ENCODE results near the gene SLC2A14.
"Not testable (repeated sequence)": the region's sequence is repeated elsewhere in the genome, so short reads cannot be mapped to it uniquely, and the experiment has no call there.

The SLC2A14 gene

DNA sequence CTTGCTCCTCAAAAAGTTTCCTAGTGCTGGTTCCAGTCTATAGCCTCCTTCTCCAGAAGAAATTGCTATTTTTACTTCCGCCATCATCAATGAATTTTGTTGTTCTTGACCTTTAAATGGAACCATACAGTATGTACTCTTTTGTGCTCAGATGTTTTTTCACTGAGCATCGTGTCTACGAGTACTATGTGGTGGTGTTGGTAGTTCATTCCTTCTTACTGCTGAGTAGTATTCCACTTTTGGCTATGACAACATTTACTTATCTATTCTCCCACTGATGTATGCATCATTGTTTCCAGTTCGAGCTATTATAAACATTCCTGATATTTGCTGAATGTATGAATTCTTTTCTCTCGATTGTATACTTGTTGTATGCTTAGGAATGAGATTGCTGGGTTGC lies 28.6 kb downstream of the SLC2A14 start:
- CTCF ChIA-PET = interaction anchor here (0.7 kb wide), 1 partner anchor 15 kb away, joined by 3 read pairs; no protein-coding TSS in a partner anchor
- Histone ChIP-seq H3K36me3 (ENCODE audit: control insufficient read depth in 4 of 4, insufficient read depth in 4 of 4, low read length in 3 of 4) (no peaks in the 10 kb centered on the region), H3K9me3 (ENCODE audit: control extremely low read depth in 1 of 5, control insufficient read depth in 4 of 5, insufficient read depth in 2 of 5, low read depth in 1 of 5, low read length in 4 of 5) (no peaks in the 10 kb centered on the region), H3K27ac (ENCODE audit: insufficient read depth in 1 of 2, low read depth in 1 of 2, low read length in 2 of 2, poor library complexity in 1 of 2, severe bottlenecking in 2 of 2) (no peak overlapping the region), H3K27me3 (replicated peaks in 2 of 5; ENCODE audit: control insufficient read depth in 4 of 5, insufficient read depth in 5 of 5, low read length in 4 of 5) (no peaks in the 10 kb centered on the region), H3K4me1 (ENCODE audit: control extremely low read depth in 1 of 4, control insufficient read depth in 4 of 4, insufficient read depth in 4 of 4, low read length in 3 of 4) (peaks cover 0 to 6% (median 3%) of the 10 kb centered on the region in 4 experiments), H3K4me3 (ENCODE audit: control insufficient read depth in 1 of 7, extremely low read depth in 1 of 7, insufficient read depth in 4 of 7, low read depth in 2 of 7, low read length in 6 of 7) (no peak overlapping the region)
- DNase-seq = no peak
- POLR2A ChIA-PET = interaction anchor here (0.6 kb wide), 1 partner anchor 241 kb away, joined by 3 read pairs; no protein-coding TSS in a partner anchor
- WGBS (ENCODE audit: insufficient coverage) = no CpG with 5 or more reads among the region's 5 CpGs

DNA sequence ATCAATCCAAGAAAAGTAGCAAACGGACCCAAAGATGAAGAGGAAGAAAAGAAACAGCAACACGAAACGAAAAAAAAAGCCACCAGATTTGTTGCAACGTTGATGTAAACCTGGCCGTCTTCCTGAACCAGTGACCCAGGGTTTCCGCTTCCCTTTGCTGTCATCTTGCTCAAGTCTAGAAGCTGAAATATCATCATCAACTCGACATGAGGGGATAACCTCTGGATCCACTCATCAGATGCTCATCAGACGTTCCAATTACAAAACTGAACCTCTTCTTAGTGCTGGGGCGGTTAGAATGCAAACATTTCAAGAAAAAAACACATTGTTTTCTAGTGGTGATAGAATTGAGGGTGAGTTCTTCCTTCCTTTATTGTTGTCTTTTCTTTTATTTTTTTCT lies 29.1 kb downstream of the SLC2A14 start:
- WGBS (ENCODE audit: insufficient coverage) = no CpG with 5 or more reads among the region's 9 CpGs
- CTCF ChIA-PET; H3K36me3 ChIP-seq (ENCODE audit: control insufficient read depth in 4 of 4, insufficient read depth in 4 of 4, low read length in 3 of 4); H3K27me3 ChIP-seq (replicated peaks in 2 of 5; ENCODE audit: control insufficient read depth in 4 of 5, insufficient read depth in 5 of 5, low read length in 4 of 5); H3K9me3 ChIP-seq (ENCODE audit: control extremely low read depth in 1 of 5, control insufficient read depth in 4 of 5, insufficient read depth in 2 of 5, low read depth in 1 of 5, low read length in 4 of 5); H3K4me1 ChIP-seq (ENCODE audit: control extremely low read depth in 1 of 4, control insufficient read depth in 4 of 4, insufficient read depth in 4 of 4, low read length in 3 of 4); H3K27ac ChIP-seq (ENCODE audit: insufficient read depth in 1 of 2, low read depth in 1 of 2, low read length in 2 of 2, poor library complexity in 1 of 2, severe bottlenecking in 2 of 2): not testable (repeated sequence)
- peak in 2 of 3 donors; percentile 31 to 59 for DNase-seq
- POLR2A ChIA-PET = interaction anchor here (0.6 kb wide), 1 partner anchor 241 kb away, joined by 3 read pairs; no protein-coding TSS in a partner anchor
- H3K4me3 ChIP-seq (ENCODE audit: control insufficient read depth in 1 of 7, extremely low read depth in 1 of 7, insufficient read depth in 4 of 7, low read depth in 2 of 7, low read length in 6 of 7) = peak overlapping the region in 1 of 7 experiments; percentile 55

DNA sequence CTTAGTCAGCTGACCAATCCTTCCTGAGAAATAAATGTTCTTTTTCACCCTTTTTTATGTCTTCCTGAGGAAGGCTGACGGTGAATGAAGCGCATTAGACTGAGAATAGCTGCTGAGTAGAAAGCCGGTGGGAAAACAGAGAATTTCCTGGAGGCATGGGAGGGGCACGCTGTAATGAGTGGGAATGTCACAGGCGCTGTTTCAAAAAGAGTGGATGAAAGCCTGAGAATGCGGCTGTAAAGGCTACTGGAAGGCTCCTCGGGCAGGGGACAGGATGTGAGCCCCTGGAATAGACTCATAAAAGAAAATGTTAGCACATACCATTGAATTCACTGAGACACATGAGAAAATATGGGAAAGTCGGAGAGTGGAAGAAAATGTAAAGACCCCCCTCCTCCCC lies 29.6 kb downstream of the SLC2A14 start:
- POLR2A ChIA-PET; H3K27me3 ChIP-seq (replicated peaks in 2 of 5; ENCODE audit: control insufficient read depth in 4 of 5, insufficient read depth in 5 of 5, low read length in 4 of 5); H3K27ac ChIP-seq (ENCODE audit: insufficient read depth in 1 of 2, low read depth in 1 of 2, low read length in 2 of 2, poor library complexity in 1 of 2, severe bottlenecking in 2 of 2); H3K9me3 ChIP-seq (ENCODE audit: control extremely low read depth in 1 of 5, control insufficient read depth in 4 of 5, insufficient read depth in 2 of 5, low read depth in 1 of 5, low read length in 4 of 5); DNase-seq; H3K36me3 ChIP-seq (ENCODE audit: control insufficient read depth in 4 of 4, insufficient read depth in 4 of 4, low read length in 3 of 4); H3K4me1 ChIP-seq (ENCODE audit: control extremely low read depth in 1 of 4, control insufficient read depth in 4 of 4, insufficient read depth in 4 of 4, low read length in 3 of 4); CTCF ChIA-PET: not testable (repeated sequence)
- peak overlapping the region in 3 of 7 experiments; percentile 19 to 33 (median 33) for H3K4me3 ChIP-seq (ENCODE audit: control insufficient read depth in 1 of 7, extremely low read depth in 1 of 7, insufficient read depth in 4 of 7, low read depth in 2 of 7, low read length in 6 of 7)
- WGBS (ENCODE audit: insufficient coverage) = no CpG with 5 or more reads among the region's 8 CpGs

DNA sequence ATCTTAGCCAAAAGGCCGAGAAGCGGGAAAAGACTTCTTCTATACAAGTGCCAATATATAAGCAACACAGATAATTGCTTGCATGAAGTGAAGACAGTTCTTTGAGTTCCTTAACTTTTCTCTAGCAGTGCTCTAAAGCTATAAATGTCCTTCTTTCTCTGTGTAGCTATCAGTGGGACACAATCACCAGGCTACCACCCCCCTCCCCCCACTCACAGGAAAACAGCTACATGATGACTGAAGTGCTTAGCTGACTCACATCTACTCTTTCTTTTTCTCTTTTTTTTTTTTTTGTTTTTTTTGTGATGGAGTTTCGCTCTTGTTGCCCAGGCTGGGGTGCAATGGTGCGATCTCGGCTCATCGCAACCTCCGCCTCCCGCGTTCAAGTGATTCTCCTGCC lies 30.3 kb downstream of the SLC2A14 start:
- not testable (repeated sequence) for H3K4me3 ChIP-seq (ENCODE audit: control insufficient read depth in 1 of 7, extremely low read depth in 1 of 7, insufficient read depth in 4 of 7, low read depth in 2 of 7, low read length in 6 of 7); H3K9me3 ChIP-seq (ENCODE audit: control extremely low read depth in 1 of 5, control insufficient read depth in 4 of 5, insufficient read depth in 2 of 5, low read depth in 1 of 5, low read length in 4 of 5); H3K4me1 ChIP-seq (ENCODE audit: control extremely low read depth in 1 of 4, control insufficient read depth in 4 of 4, insufficient read depth in 4 of 4, low read length in 3 of 4); H3K36me3 ChIP-seq (ENCODE audit: control insufficient read depth in 4 of 4, insufficient read depth in 4 of 4, low read length in 3 of 4); H3K27ac ChIP-seq (ENCODE audit: insufficient read depth in 1 of 2, low read depth in 1 of 2, low read length in 2 of 2, poor library complexity in 1 of 2, severe bottlenecking in 2 of 2); H3K27me3 ChIP-seq (replicated peaks in 2 of 5; ENCODE audit: control insufficient read depth in 4 of 5, insufficient read depth in 5 of 5, low read length in 4 of 5)
- WGBS (ENCODE audit: insufficient coverage) = no CpG with 5 or more reads among the region's 9 CpGs
- POLR2A ChIA-PET = interaction anchor here (0.6 kb wide), 1 partner anchor 14 kb away, joined by 7 read pairs; no protein-coding TSS in a partner anchor
- peak in 2 of 3 donors; percentile 30 to 53 for DNase-seq
- CTCF ChIA-PET = interaction anchor here (0.6 to 0.7 kb wide), 2 partner anchors 19 to 127 kb away, joined by 3 read pairs; no protein-coding TSS in a partner anchor

DNA sequence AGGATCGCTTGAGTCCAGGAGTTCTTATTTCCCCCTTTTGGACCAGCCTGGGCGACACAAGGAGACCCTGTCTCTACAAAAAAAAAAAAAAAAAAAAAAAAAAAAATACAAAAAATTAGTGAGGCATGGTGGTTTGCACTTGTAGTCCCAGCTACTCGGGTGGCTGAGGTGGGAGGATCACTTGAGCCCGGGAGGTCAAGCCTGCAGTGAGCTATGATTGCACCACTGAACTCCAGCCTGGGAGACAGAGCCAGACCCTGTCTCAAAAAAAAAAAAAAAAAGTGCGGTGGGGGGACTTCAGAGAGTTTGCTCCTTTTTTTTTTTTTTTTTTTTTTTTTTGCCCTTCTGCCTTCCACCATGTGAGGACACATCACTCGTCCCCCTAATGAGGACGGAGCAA lies 32.9 kb downstream of the SLC2A14 start:
- H3K9me3 ChIP-seq (ENCODE audit: control extremely low read depth in 1 of 5, control insufficient read depth in 4 of 5, insufficient read depth in 2 of 5, low read depth in 1 of 5, low read length in 4 of 5); H3K4me1 ChIP-seq (ENCODE audit: control extremely low read depth in 1 of 4, control insufficient read depth in 4 of 4, insufficient read depth in 4 of 4, low read length in 3 of 4); H3K27me3 ChIP-seq (replicated peaks in 2 of 5; ENCODE audit: control insufficient read depth in 4 of 5, insufficient read depth in 5 of 5, low read length in 4 of 5); H3K27ac ChIP-seq (ENCODE audit: insufficient read depth in 1 of 2, low read depth in 1 of 2, low read length in 2 of 2, poor library complexity in 1 of 2, severe bottlenecking in 2 of 2); DNase-seq; CTCF ChIA-PET; H3K4me3 ChIP-seq (ENCODE audit: control insufficient read depth in 1 of 7, extremely low read depth in 1 of 7, insufficient read depth in 4 of 7, low read depth in 2 of 7, low read length in 6 of 7); H3K36me3 ChIP-seq (ENCODE audit: control insufficient read depth in 4 of 4, insufficient read depth in 4 of 4, low read length in 3 of 4): not testable (repeated sequence)
- no CpG with 5 or more reads among the region's 7 CpGs for WGBS (ENCODE audit: insufficient coverage)
- POLR2A ChIA-PET = interaction anchor here (0.6 kb wide), 1 partner anchor 40 kb away, joined by 3 read pairs; no protein-coding TSS in a partner anchor

DNA sequence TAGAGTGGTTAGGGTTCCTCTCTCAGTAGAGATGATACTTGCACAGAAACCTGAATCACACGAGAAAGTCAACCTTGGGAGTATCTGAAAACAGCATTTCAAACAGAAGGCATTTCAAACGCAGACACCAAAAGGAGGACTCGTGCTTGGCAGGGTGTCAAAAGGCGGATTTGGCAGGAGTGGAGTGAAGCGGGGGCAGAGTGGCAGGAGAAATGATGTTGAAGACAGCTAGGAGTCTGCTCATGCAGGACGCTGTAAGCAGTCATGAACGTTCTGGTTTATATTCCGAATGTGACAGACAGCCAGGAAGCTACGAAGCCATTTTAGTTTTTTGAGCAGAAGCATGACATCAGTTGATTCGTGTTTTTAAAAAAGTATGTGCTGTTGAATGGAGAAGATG lies 33.5 kb downstream of the SLC2A14 start:
- DNase-seq; CTCF ChIA-PET; POLR2A ChIA-PET; H3K27ac ChIP-seq (ENCODE audit: insufficient read depth in 1 of 2, low read depth in 1 of 2, low read length in 2 of 2, poor library complexity in 1 of 2, severe bottlenecking in 2 of 2); H3K36me3 ChIP-seq (ENCODE audit: control insufficient read depth in 4 of 4, insufficient read depth in 4 of 4, low read length in 3 of 4); H3K27me3 ChIP-seq (replicated peaks in 2 of 5; ENCODE audit: control insufficient read depth in 4 of 5, insufficient read depth in 5 of 5, low read length in 4 of 5); H3K4me1 ChIP-seq (ENCODE audit: control extremely low read depth in 1 of 4, control insufficient read depth in 4 of 4, insufficient read depth in 4 of 4, low read length in 3 of 4); H3K9me3 ChIP-seq (ENCODE audit: control extremely low read depth in 1 of 5, control insufficient read depth in 4 of 5, insufficient read depth in 2 of 5, low read depth in 1 of 5, low read length in 4 of 5); H3K4me3 ChIP-seq (ENCODE audit: control insufficient read depth in 1 of 7, extremely low read depth in 1 of 7, insufficient read depth in 4 of 7, low read depth in 2 of 7, low read length in 6 of 7): not testable (repeated sequence)
- 92% methylated on average over 2 of the region's 10 CpGs for WGBS (ENCODE audit: insufficient coverage)

DNA sequence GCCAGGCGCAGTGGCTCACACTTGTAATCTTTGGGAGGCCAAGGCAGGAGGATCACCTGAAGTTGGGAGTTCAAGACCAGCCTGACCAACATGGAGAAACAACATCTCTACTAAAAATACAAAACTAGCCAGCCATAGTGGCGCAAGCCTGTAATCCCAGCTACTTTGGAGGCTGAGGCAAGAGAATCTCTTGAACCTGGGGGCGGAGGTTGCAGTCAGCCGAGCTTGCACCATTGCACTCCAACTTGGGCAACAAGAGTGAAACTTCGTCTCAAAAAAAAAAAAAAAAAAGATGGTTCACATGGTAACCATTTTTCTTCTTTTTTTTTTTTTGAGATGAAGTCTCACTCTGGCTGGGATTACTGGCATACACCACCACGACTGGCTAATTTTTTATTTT lies 35.3 kb downstream of the SLC2A14 start:
- H3K9me3 ChIP-seq (ENCODE audit: control extremely low read depth in 1 of 5, control insufficient read depth in 4 of 5, insufficient read depth in 2 of 5, low read depth in 1 of 5, low read length in 4 of 5) = no peaks in the 10 kb centered on the region
- no peak overlapping the region for H3K27ac ChIP-seq (ENCODE audit: insufficient read depth in 1 of 2, low read depth in 1 of 2, low read length in 2 of 2, poor library complexity in 1 of 2, severe bottlenecking in 2 of 2)
- H3K36me3 ChIP-seq (ENCODE audit: control insufficient read depth in 4 of 4, insufficient read depth in 4 of 4, low read length in 3 of 4) = no peaks in the 10 kb centered on the region
- H3K4me3 ChIP-seq (ENCODE audit: control insufficient read depth in 1 of 7, extremely low read depth in 1 of 7, insufficient read depth in 4 of 7, low read depth in 2 of 7, low read length in 6 of 7) = no peak overlapping the region
- ChIA-PET POLR2A (no interaction called here), CTCF (interaction anchor here (0.6 kb wide), 1 partner anchor 78 kb away, joined by 3 read pairs; no protein-coding TSS in a partner anchor)
- no peaks in the 10 kb centered on the region for H3K27me3 ChIP-seq (replicated peaks in 2 of 5; ENCODE audit: control insufficient read depth in 4 of 5, insufficient read depth in 5 of 5, low read length in 4 of 5)
- H3K4me1 ChIP-seq (ENCODE audit: control extremely low read depth in 1 of 4, control insufficient read depth in 4 of 4, insufficient read depth in 4 of 4, low read length in 3 of 4) = peaks cover 0 to 3% (median under 1%) of the 10 kb centered on the region in 4 experiments
- no CpG with 5 or more reads among the region's 6 CpGs for WGBS (ENCODE audit: insufficient coverage)
- DNase-seq = no peak

Data from common myeloid progenitor, CD34-positive (primary cell).